ENCODE data around the gene OR2V1.
"Not testable (repeated sequence)": the region's sequence is repeated elsewhere in the genome, so short reads cannot be mapped to it uniquely, and the experiment has no call there.

The OR2V1 gene

GRCh38 chr5:181126841-181127240, 4.1 kb downstream of the OR2V1 start:
- no peak for DNase-seq

DNA sequence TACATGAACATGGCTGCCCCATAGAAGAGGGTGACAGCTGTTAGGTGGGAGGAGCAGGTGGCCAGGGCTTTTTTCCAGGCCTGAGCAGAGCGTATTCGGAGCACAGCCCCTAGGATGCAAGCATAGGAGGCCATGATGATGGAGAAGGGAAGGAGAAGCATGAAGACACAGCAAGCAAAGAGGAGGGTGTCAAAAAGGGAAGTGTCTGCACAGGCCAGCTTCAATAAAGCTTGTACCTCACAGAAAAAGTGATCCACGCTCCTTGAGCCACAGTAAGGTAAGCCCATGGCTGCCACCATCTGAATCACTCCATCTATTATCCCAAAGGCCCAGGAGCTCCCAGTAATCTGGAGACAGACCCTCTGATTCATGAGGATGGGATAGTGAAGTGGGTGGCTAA, 6.4 kb downstream of the OR2V1 start:
- no peak for DNase-seq

GRCh38 chr5:181121675-181122561, 9.1 kb downstream of the OR2V1 start:
- no peak for DNase-seq

DNA sequence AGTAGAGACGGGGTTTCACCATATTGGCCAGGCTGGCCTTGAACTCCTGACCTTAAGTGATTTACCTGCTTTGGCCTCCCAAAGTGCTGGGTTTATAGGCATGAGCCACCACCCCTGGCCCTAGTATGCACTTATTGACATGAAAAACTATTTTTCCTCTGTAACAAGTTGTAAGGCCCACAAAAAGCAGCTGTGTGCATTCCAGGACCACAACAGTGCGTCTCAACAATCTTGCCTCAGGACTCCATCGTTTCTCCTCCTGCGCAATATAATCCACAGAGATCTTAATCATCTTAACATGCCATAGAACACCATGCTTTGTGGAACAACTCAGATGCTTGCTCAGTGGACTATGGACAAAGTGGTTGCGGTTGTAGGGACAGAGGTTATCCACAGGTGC, 10.2 kb downstream of the OR2V1 start:
- no peak for DNase-seq

DNA sequence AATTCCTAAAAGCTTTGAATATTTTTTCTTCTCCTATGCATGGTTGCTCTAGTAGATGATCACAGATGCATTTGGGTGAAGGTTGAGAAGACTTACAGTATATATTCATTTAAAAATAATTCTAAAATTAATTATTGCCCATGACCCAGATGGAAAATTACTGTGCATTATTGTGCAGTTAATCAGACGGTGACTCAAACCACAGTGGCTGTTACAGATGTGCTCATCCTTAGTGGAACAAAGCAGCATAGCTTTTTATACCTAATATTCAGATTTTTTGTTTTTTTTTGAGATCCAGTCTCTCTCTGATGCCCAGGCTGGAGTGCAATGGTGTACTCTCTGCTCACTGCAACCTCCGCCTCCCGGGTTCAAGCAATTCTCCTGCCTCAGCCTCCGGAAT, 10.7 kb downstream of the OR2V1 start:
- no peak for DNase-seq

- DNase-seq: no peak
Observed at GRCh38 chr5:181119105-181119504, 11.9 kb downstream of the OR2V1 start.

- DNase-seq: no peak
Observed at GRCh38 chr5:181118369-181118768, 12.6 kb downstream of the OR2V1 start.

DNA sequence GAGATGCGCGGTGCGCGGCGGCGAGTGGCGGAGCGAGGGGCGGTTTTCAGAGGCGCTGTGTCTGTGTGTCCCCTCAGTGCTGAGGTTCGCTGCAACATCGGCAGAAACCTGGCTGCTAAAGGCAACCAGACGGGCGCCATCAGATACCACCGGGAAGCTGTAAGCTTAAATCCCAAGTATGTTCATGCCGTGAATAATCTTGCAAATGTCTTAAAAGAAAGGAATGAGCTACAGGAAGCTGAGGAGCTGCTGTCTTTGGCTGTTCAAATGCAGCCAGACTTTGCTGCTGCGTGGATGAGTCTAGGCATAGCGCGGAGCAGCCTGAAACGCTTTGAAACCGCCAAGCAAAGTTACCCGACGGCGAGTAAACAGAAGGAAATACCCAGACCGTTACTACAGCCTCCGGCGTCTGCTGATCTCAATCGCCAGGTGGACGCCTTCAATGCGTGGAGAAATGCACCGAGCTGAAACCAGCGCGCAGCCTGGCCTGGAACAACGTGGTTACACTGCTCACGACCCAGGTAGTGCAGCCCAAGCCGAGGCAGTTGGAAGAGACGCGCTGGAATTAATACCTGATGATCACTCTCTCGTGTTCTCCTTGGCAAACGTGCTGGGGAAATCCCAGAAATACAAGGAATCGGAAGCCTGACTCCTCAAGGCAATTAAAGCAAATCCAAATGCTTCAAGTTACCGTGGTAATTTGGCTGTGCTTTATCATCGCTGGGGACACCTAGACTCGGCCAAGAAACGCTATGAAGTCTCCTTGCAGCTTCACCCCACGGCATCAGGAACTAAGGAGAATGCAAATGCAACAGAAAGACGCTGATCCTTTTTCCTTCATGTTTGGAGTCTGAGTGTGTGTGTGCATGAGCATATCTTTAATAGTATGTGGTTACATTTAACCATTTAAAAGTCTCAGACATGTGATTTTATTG, 15.9 kb downstream of the OR2V1 start:
- no peak for DNase-seq

GRCh38 chr5:181114284-181114843, 16.6 kb downstream of the OR2V1 start:
- DNase-seq: no peak

DNA sequence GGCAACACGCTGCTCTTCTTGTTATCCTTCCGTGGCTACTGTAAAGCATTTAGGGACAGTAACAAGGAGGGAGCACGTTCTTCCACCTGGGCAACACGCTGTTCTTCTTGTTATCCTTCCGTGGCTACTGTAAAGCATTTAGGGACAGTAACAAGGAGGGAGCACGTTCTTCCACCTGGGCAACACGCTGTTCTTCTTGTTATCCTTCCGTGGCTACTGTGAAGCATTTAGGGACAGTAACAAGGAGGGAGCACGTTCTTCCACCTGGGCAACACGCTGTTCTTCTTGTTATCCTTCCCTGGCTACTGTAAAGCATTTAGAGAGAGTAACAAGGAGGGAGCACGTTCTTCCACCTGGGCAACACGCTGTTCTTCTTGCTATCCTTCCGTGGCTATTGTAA, 17.4 kb downstream of the OR2V1 start:
- DNase-seq: not testable (repeated sequence)

- DNase-seq: peak; percentile 65
Observed at GRCh38 chr5:181112476-181112875, 18.5 kb downstream of the OR2V1 start.

GRCh38 chr5:181111010-181111409, 20.0 kb downstream of the OR2V1 start:
- DNase-seq: no peak

DNA sequence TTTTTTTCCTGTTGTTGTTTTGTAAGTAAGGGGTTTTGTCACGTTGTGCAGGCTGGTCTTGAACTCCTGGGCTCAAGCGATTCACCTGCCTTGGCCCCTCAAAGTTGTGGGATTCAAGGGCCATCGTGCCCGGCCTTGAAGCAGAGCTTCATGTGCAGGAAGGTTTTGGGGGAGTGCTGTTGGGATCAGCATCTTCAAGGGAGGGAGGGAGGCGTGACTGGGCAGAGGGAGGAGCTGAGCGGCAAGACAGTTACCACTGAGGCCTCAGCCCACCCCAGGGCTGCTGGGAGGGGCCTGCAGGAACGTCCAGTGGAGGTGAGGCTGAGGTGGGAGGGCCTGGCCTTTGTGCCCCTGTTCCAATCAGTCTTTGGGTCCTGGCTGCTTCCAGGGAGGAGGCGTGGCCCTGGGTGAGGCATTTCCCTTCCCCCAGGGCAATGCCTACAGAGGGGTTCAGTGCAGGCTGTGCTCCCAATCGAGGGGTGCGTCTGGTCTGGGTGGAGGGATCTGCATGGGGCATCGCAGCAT, 21.4 kb downstream of the OR2V1 start:
- DNase-seq: no peak

- DNase-seq: no peak
Observed at GRCh38 chr5:181108578-181109165, 22.3 kb downstream of the OR2V1 start.

- DNase-seq: no peak
Observed at GRCh38 chr5:181107699-181108098, 23.3 kb downstream of the OR2V1 start.

GRCh38 chr5:181105391-181106025, 25.5 kb downstream of the OR2V1 start:
- no peak for DNase-seq

GRCh38 chr5:181104606-181105390, 26.2 kb downstream of the OR2V1 start:
- not testable (repeated sequence) for DNase-seq

- not testable (repeated sequence) for DNase-seq
Observed at GRCh38 chr5:181104259-181104568, 26.8 kb downstream of the OR2V1 start.

- DNase-seq: not testable (repeated sequence)
Observed at GRCh38 chr5:181101930-181102674, 28.9 kb downstream of the OR2V1 start.

DNA sequence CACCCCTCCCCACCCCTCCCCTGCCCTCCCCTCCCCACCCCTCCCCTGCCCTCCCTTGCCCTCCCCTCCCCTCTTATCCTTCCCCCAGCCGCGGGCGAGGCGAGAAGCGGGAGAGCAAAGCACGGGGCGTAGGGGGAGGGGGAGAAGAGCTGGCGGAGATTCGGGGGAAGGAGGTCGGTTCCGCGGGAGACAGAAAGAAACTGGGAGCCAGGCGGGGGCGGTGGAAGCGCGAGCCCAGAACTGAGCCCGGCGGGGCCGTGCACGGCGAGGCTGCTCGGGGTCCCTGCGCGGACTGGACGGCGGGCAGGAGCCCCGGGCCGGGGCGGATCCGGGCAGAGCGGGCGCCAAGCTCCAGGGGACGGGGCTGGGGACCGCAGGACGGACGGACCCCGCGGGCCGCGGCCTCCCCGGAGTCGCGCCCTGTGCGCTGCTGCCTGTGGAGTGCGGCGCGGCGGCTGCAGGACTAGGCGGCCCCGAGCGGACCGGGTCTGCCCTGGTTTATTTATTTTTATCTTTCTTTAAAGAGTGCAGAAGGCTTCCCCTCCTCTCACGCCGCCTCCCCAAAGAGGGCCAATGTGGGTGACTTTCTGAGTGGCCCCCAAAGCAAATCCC, 29.8 kb downstream of the OR2V1 start:
- not testable (repeated sequence) for DNase-seq

All from DMS 273 treated with DMSO at 0.1 percent for 48 hours (cell line).